RCC 7860 (cell line): ENCODE data around the gene LMAN1L.

Experiments
- DNase-seq: peaks from one replicate; pipeline ENCODE4 v3.0.0-alpha.2; 2015; ENCODE audit warnings: low spot score
- FAIRE-seq: peaks from 2 replicates; lab custom pipeline; 2012; peaks lifted over from hg19 to GRCh38; lab: Jason Lieb, UNC

Gene LMAN1L

DNA sequence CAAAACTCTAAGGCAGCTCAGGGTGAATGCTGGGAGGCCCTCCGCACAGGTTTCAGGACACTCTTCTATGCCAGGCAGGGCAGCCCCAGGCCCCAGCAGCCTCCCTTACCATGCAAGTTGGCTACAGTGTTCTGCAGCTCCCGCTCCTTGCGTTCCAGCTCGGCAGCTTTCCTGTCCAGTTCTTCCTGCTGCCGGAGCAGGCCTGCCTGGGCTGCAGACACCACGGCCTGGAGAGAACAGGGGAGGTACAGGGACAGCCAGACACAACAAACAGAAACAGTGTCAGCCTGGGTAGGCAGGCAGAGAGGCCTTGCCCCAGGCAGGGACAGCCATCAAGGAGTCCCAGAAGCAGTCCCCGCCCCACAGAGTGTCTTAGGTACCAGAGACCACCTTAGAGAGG, 39.3 kb downstream of the LMAN1L start:
- DNase-seq, result no peak
- FAIRE-seq, result no peak

DNA sequence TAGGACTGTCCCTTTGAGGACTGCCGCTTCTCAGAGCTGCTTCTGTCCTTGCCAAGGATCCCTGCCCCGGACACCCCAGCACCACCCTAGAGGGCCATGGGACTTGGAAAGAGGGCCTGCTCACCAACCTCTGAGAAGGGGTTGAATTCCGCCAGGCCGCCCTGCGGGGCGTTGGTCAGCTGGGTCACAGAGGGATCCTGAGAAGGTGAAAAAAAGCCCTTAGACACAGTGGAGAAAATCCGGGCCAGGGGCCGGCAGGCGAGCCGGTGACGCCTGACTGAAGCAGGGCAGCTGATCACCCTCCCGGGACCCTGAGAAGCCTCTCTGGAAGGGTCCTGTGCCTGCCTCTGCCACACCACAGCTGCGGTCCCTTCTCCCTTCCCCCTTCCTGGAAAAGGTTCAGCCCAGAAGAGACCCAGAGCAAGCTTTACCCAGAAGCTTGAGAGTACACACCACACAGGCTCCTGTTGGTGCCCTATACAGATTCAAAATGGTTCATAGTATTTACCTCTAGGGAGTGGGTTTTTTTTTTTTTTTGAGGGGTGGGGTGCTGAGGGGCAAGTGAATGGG, 41.9 kb downstream of the LMAN1L start:
- FAIRE-seq (no peak), DNase-seq (no peak)

DNA sequence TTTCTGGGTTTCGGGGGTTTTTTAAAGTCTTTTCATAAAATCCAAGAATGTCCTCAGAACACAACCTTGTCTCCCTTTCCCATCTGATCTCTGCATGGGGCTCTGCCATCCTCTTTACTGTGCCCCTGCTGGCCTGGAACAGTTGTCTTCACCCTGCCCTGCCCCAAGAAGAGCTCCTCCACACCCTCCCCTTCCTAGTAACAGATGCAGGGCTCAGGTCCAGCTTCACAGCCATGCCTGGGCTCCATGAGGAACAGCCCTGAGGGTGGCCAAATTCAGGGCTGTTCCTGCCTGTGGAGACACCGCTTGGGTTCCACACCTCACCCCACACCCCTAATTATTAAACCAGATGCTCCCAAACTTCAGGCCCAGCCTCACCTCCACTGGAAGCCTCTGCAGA, 43.2 kb downstream of the LMAN1L start:
- no peak for FAIRE-seq
- no peak for DNase-seq

DNA sequence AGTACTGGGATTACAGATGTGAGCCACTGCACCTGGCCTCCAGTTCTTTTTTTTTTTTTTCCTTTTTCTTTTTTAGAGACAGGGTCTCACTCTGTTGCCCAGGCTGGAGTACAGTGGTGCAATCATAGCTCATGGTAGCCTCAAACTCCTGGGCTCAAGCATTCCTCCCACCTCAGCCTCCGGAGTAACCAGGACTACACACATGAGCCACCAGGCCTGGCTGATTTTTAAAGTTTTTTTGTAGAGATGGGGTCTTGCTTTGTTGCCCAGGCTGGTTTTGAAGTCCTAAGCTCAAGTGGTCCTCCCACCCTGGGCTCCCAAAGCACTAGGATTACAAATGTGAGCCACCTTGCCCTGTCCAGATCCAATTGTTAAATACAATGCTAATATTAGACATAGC, 43.9 kb downstream of the LMAN1L start:
- FAIRE-seq (no peak), DNase-seq (no peak)

DNA sequence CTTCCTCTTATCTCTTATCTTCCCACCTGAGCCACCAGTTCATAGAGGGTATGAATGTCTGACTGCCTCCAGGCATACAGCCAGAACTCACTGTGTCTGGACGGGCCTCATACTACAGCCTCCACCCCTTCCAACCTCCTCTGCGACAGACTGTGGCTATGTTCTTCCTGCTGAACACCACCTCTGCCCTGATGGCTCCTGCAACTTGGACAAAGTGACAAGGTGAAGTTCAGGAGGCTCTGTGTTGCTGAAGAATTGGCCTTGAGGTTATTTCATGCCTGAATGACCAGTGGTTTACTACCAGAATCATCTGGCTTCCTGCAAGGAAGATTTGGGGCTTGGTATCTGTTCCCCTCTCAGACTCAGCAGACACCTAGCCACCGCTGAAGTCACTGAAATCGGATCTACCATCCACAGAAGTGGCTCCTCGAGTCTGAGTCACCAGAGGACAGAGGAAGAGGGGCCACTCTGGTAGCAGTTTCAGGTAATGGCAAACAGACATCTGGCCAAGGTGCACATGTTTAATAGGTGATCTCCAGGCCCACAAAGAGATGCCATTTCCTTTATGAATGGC, 44.5 kb downstream of the LMAN1L start:
- no peak for DNase-seq
- FAIRE-seq, result no peak

DNA sequence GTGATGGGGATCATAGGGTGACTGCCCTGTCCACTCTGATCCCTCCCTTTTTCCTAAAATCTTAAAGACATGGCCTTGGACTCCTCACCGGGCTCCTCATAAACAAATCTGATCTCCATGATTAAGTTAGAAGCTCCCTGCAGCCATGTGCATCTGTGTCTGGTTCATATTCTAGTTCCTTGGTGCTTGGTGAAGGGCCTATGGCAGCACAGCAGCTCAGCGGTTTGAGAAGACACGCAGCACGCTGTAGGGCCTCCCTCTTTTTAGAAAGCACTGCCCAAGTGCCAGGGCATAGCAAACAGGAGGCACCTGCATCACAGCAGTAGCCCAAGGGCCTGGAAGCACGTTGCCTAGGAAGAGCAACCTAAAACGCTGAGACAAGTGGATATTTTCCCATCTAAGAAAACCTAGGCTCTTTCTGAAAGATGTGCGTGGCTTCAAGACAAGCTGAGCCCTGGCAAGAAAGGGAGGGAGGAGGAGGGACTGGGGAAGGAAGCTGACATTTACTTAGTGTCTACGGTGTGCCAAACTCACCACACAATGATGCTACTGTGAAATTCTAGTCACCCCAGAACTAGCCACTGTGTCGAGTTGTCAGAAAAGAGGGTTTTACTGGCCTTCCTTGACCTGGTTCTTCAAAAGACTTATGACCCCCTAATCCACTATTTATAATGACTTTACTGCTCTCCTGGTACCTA, 45.2 kb downstream of the LMAN1L start:
- FAIRE-seq (no peak), DNase-seq (no peak)

DNA sequence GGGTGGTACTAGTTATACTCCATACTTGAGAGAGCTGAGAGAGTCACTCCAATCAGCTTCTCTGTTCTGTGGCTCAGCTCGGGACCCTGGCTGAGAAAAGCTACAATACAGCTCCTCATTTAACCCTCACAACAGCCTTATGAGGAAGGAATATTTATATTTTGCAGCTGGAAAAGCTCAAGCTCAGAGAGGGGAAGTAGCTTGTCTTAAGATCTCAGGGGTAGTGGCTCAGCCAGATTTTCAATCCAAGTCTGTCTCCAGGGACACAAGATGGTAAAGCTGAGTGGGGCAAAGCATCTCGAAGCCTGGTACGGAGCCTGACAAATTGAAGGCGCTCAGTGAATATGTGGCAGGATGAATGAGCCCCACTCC, 45.7 kb downstream of the LMAN1L start:
- DNase-seq (no peak), FAIRE-seq (no peak)

DNA sequence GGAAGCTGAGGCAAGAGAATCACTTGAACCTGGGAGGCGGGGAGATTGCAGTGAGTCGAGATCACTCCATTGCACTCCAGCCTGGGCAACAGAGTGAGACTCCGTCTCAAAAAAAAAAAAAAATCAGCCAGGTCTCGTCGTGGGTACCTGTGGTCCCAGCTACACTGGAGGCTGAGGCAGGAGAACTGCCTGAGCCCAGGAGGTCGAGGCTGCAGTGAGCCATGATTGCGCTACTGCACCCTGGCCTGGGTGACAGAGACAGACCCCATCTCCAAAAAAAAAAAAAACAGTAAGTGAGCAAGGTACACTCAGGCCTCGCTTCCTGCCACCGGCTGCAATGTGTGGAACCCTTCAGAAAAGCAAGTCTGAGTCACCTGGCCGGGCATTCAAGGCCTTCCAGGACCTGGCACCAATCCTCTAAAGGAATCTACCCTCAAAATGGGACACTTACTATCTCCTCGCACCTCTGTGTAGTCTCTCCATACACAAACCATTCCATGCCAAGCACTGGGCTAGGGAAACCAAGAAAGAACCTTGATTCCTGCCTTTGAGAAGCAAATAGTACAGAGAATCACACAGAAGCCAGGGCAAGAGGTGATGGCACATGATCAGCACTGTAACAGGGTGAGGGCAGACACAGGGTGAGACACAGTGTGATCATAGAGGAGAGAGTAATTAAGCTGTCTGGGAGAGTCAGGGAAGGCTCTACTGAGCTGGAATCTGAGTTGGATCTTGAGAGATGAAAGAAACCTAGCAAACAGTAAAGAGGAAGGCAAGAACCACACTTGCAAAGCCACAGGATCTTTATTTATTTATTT, 50.8 kb downstream of the LMAN1L start:
- DNase-seq (peak; percentile 58), FAIRE-seq (peak; percentile 46)

DNA sequence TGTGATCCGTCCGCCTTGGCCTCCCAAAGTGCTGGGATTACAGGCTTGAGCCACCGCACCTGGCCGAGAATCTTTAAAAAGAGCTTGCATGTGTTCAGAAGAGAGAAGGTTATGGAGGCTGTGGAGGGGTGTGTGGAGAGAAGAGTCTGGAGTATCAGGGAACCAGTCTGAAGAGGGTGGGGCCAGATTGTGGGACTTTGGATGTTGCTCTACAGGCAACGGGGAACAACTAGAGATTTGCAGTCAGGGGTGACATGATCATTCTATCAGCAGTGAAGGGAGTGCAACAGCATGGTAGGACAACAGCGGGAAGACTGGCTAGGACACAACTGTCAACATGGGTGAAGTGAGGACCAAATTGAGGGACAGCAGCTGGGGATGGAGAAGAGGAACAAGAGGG, 51.7 kb downstream of the LMAN1L start:
- FAIRE-seq (no peak), DNase-seq (no peak)

DNA sequence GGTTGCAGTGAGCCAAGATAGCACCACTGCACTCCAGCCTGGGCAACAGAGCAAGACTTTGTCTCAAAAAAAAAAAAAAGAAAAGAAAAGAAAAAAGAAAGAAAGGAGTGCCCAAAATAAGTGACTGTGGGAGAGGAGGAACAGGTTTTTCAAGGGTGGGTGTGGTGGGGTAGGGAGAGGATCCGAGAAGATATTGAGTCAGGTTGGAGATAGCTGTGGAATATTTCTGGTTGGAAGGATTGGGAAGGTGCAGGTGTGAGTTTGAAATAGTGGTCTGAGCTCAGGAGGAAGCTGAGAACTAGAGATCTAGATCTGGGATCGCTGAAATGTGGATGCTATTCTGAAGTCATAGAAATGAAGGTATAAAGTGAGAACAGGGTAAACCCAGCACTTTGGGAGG, 52.7 kb downstream of the LMAN1L start:
- FAIRE-seq, result no peak

DNA sequence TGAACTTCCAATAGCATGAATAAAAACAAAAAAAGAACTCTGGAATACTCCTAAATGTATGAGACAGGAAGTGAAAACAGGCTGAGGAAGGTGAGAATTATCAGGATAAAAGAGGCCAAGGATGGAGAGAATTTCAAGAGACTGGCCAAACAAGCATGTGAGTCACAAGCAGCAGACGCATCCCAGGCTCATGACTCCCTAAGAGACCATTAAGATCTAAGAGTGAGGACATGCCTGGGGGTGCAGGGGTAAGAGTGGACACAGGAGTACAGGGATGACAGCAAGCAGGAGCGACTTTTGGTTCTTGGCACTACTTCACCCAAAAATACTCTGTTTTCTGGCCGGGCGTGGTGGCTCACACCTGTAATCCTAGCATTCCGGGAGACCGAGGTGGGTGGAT, 53.5 kb downstream of the LMAN1L start:
- peak; percentile 58 for FAIRE-seq
- peak; percentile 52 for DNase-seq

More for the DNA sequence above, 52.7 kb downstream of the LMAN1L start:
- DNase-seq, result no peak

DNA sequence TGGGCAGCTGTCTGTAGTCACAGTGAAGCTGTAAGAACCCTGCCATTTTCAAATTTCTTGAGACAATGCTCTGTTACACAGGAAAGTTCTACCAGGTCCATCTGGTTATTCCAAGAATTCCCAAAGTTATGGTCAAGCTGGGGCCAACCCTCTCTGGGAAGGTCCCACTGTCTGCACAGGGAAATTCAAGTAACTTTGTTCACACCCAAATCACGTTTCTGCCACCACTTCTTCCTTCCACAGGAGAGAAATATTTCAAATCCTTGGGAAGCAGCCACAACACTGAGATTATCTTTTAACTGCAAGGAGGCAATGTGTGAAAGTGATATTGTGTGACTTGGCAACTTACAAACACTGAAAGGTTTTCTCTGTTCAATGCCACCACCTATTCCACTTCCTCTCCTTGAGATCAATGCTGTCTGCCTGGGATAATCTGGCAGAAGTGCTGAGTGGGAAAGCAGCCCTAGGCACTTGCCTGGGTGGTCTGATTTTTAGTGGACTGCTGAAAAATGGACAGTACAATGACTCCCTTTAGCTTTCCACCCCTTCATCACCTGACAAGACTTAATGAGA, 54.9 kb downstream of the LMAN1L start:
- no peak for FAIRE-seq
- no peak for DNase-seq

DNA sequence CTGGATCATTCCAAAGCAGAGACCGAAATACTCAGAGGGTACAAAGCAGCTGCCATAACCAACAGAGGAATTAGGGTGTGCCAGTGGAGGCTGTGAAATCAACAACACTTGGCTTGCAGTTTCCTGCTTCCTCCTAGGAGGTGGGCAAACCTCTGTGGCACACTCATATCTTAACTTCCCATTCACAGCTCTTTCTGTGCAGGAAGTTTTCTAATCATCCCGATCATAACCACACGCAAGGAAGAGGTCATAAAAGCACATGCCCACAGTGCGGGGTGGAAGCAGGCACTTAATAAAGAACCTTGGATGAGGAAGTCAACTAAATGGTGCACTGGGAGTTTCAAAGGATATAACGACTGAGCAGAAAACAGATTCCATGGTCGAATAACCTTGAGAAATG, 55.4 kb downstream of the LMAN1L start:
- no peak for DNase-seq
- no peak for FAIRE-seq

DNA sequence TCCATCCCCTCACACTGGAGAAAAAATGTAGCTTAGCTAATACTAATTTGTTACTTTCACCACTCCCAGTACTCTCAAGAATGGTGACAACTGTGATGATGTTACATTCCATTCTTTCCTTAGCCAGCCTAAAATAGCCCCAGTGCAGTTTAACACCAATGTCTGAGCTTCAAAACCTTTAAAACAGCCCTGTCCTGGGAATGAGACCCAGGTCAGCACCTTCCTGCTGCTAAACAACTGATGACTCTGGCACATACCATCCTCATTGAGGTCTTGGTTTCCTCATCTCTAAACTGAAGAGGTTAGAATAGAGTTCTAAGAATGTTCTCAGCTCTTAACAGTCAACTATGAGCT, 56.7 kb downstream of the LMAN1L start:
- no peak for FAIRE-seq
- no peak for DNase-seq

DNA sequence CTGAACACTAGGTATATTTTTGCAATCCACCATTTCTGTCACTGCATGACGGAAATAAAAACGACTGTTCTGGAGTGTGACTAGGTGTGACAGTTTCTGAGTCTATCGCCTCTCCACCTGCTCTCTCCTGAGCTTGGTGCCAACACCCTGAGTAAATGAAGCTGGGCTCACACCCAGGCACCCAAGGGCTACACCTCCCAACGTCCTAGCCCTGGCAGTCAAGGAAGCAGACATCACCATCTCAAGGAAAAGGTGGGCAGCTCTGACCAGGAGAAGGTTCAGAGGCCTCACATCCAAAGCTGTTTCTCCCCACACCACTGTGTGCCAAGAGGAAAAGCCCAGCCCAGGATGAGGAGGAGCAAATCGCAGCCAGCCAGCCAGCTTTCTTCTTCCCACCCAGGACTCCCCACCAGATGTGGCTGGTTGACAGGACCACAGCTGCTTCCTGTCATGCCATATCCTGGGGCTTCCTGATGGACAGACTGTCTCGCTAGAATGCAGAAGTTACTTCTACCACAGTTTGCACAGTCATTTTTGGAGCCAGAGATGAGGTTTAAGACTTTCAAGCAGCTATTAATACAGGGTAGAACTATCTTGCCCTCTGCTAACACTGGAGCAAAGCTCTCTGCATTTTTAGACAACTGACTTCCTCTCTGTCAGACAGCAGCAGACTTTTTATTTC, 57.2 kb downstream of the LMAN1L start:
- no peak for FAIRE-seq
- DNase-seq, result no peak

DNA sequence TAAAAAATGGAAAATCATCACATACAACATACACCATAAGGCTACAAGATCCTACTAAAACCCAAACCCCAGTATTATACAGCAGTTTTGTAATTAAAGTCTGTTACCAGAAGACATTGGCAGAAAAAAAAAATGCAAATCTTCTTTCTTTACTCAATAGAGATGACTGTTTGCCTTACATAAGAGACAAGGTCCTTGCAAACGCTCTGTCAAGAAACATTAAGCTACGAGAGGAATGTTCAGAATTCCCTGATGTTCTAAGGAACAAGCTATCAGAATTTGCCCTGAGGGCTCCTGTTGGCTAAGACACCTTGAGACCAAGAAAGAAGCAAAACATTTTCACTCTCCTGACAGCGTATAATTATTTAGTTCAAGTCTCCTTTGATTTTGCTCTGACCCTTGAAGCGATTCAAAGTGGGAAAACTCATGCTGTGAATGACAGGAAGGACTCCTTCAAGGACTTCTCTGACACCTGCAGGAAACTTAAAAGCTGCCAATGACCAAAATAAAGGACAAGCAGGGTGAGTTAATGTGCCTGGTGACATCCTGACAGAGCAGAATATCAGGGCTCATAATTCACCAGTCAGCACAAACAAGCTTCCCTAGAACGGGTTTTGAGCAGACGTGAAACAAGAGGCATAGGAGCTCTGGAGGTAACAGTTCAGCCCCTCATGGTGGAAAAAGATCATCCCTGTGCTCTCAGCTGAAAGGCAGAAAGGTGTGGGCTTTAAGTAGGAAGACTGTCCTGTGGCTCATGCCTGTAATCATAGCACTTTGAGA, 58.0 kb downstream of the LMAN1L start:
- FAIRE-seq (no peak), DNase-seq (no peak)

DNA sequence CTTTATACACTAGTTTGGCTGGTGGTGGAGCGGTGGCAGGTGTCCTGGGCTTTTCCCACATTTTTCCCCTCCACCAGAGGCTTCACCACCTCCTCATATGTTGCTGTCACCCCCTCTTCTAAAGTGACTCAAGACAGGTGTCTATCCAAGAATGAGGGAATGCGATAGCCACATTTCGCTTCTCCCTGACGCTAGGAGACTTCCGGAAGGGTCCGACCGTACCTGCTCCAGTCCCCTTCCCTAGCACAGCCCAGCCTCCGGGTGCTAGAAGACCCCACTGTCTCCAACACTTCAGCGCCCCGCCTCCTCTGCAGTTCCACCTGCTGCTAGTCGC, 60.0 kb downstream of the LMAN1L start:
- no peak for DNase-seq
- no peak for FAIRE-seq

DNA sequence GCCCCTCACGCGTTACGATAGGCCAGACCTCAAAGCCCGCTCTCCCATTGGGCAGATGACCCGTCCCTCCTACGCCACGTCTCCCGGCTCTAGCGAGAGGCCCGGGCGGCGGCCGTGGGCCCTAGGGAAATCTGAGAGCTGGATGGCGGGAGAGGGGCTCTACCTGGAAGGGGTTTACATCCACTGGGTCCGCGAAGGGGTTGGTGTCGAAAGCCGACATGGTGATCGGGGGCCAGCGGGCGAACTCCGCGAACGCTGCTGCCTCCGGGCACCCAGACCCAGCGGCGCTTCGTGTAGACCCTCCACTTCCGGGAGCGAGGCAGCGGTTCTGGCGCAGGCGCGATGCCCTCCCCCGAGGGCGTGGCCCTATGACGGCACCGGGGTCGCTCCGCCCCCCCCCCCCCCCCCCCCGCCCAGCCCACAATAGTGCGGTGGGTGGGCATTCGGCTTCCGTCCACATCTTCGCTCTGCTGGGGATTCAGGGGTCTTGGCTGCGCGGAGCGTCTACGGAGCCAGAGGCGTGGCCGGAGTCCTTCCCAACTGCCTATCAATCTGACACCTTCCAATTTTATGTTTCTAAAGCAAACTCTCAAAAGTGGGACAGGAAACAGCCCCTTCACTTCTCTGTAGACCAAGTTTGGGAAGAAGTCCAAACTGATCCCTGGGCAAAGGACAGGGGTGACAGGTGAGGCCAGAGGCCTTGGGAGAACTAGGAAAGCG, 60.6 kb downstream of the LMAN1L start, which contains the start of gene SCAMP2:
SCAMP2 (minus strand) TSS at position 330 of the 720 bp plus-strand sequence; CDS start at position 220, 110 bp downstream.
- FAIRE-seq (no peak), DNase-seq (peak; percentile 80)

DNA sequence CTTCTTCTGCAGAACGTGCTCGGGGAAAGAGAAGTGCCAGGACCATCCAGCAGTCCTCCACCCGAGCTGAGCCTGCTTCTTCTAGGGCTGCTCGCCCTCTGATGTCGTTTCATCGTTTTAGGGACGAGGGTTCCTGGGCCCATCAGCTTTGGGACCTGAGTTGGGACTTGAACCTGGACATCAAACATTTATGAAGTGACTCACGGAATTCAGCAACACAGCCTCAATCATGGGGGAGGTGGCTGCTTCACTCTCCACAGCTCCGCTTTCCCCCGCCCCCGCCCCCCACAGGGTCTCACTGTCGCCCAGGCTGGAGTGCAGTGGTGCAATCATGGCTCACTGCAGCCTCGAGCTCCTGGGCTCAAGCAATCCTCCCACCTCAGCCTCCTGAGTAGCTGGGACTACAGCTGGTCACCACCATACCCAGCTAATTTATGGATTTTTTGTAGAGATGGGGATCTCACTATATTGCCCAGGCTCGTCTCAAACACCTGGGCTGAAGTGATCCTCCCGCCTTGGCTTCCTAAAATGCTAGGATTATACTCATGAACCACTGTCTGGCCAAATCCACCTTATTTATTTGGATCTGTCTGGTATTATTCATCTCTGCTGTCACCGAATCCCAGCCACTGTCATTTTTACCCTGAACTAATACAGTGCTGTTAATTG, 61.3 kb downstream of the LMAN1L start:
- FAIRE-seq (no peak), DNase-seq (no peak)
